ENCODE results near the gene DPYSL5.

- TF ChIP-seq RAD21 (CRISPR knock-in tag; IDR thresholded peaks at IDR 0.05), result no peak
- TF ChIP-seq GABPB1 (CRISPR knock-in tag; IDR thresholded peaks at IDR 0.05), result no peak
- TF ChIP-seq, protein P1, sequence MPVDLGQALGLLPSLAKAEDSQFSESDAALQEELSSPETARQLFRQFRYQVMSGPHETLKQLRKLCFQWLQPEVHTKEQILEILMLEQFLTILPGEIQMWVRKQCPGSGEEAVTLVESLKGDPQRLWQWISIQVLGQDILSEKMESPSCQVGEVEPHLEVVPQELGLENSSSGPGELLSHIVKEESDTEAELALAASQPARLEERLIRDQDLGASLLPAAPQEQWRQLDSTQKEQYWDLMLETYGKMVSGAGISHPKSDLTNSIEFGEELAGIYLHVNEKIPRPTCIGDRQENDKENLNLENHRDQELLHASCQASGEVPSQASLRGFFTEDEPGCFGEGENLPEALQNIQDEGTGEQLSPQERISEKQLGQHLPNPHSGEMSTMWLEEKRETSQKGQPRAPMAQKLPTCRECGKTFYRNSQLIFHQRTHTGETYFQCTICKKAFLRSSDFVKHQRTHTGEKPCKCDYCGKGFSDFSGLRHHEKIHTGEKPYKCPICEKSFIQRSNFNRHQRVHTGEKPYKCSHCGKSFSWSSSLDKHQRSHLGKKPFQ (CRISPR knock-in tag; IDR thresholded peaks at IDR 0.05; ENCODE audit: insufficient replicate concordance), result no peak
- TF ChIP-seq ZNF274 (CRISPR knock-in tag; IDR thresholded peaks at IDR 0.05), result no peak
Measured at GRCh38 chr2:26843041-26843440, 4.9 kb upstream of the DPYSL5 start.

Data from HepG2 (cell line).